ENCODE measurements around the gene CAMK2B.
A peak's percentile ranks its signal among the peaks of the same experiment; 100 is the strongest.

The CAMK2B gene

DNA sequence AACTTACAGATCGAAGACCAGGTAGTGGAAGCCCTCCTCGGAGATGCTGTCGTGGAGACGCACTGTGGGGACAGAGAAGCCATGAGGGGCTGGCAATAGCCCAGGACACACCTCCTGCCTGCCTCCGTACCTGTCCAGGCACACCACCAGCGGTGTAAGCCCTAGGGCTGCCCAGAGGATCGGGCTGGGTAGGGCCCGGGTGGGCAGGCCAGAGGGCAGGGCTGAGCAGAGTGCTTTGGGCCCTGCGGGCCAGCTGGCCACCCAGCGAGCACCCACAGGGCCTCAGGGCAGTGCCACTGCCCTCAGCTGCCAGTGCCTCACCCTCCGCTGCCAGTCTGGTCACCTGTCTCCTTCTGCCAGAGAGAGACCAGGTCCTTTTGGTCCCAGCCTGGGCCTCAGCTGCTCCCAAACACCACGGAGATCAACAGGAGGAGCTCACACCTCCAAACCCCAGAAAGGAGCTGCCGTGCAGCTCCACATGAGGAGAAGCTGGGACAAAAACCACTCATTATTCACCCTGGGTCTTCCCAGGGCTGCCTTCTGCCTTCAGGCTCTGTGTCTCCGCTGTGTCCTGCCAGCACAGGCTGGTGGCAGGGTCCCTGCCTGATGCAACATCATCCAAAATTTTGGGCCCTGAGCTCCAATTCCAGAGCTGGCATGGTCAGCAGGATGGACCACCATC is 66.4 kb downstream of the CAMK2B start:
- no peak overlapping the region for H3K27ac ChIP-seq (ENCODE audit: low read length)
- no peaks in the 10 kb centered on the region for H3K36me3 ChIP-seq (ENCODE audit: insufficient read depth, low read length)
- no peak overlapping the region for H2AFZ ChIP-seq (ENCODE audit: low read depth, low read length)
- H3K4me1 ChIP-seq (ENCODE audit: insufficient read depth, low read length), result no peaks in the 10 kb centered on the region
- no peak overlapping the region for H3K4me2 ChIP-seq (ENCODE audit: insufficient read depth, low read length)
- no peaks in the 10 kb centered on the region for H3K9me3 ChIP-seq (ENCODE audit: insufficient read depth, low read length, severe bottlenecking)
- DNase-seq, result no peak
- TF ChIP-seq, protein P1, sequence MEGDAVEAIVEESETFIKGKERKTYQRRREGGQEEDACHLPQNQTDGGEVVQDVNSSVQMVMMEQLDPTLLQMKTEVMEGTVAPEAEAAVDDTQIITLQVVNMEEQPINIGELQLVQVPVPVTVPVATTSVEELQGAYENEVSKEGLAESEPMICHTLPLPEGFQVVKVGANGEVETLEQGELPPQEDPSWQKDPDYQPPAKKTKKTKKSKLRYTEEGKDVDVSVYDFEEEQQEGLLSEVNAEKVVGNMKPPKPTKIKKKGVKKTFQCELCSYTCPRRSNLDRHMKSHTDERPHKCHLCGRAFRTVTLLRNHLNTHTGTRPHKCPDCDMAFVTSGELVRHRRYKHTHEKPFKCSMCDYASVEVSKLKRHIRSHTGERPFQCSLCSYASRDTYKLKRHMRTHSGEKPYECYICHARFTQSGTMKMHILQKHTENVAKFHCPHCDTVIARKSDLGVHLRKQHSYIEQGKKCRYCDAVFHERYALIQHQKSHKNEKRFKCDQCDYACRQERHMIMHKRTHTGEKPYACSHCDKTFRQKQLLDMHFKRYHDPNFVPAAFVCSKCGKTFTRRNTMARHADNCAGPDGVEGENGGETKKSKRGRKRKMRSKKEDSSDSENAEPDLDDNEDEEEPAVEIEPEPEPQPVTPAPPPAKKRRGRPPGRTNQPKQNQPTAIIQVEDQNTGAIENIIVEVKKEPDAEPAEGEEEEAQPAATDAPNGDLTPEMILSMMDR (IDR thresholded peaks at IDR 0.05; ENCODE audit: borderline replicate concordance, extremely low read depth, low read length, poor library complexity, severe bottlenecking), result no peak
- no peak for TF ChIP-seq EZH2 (IDR thresholded peaks at IDR 0.05; ENCODE audit: borderline replicate concordance, low read depth, low read length, severe bottlenecking)
- H3K79me2 ChIP-seq (ENCODE audit: insufficient read depth, low read length), result no peaks in the 10 kb centered on the region
- peaks cover 4% of the 10 kb centered on the region for H3K27me3 ChIP-seq (ENCODE audit: insufficient read depth, low read length, poor library complexity)
- no peak overlapping the region for H3K4me3 ChIP-seq (ENCODE audit: low read depth in 1 of 2, low read length in 2 of 2)
- ATAC-seq (ENCODE audit: insufficient read depth, low read depth), result no peak
- no peak overlapping the region for H3K9ac ChIP-seq (ENCODE audit: low read depth, low read length)
- no peaks in the 10 kb centered on the region for H4K20me1 ChIP-seq (ENCODE audit: insufficient read depth, low read length)

DNA sequence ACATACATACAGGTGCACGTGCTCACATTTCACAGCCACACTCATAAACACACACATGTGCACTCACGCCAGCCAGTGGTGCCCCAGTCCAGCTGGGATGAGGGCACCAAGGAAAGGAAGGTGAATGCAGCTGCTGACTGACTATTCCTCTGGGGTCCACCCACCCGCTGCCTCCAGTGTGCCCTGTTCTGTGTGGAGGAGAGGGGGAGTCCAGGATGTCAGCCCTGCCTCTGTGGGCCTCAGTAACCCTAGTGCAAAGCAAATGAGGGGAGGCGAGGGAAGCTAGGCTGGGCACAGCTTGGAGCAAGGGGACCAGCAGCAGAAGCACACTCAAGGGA is 67.0 kb downstream of the CAMK2B start:
- no peaks in the 10 kb centered on the region for H3K27me3 ChIP-seq (ENCODE audit: insufficient read depth, low read length, poor library complexity)
- TF ChIP-seq EZH2 (IDR thresholded peaks at IDR 0.05; ENCODE audit: borderline replicate concordance, low read depth, low read length, severe bottlenecking), result no peak
- TF ChIP-seq, protein P1 (IDR thresholded peaks at IDR 0.05; ENCODE audit: borderline replicate concordance, extremely low read depth, low read length, poor library complexity, severe bottlenecking), result no peak
- H4K20me1 ChIP-seq (ENCODE audit: insufficient read depth, low read length), result no peaks in the 10 kb centered on the region
- H3K27ac ChIP-seq (ENCODE audit: low read length), result no peak overlapping the region
- no peak overlapping the region for H2AFZ ChIP-seq (ENCODE audit: low read depth, low read length)
- ATAC-seq (ENCODE audit: insufficient read depth, low read depth) (no peak), DNase-seq (no peak)
- H3K4me1 ChIP-seq (ENCODE audit: insufficient read depth, low read length), result no peaks in the 10 kb centered on the region
- no peak overlapping the region for H3K4me3 ChIP-seq (ENCODE audit: low read depth in 1 of 2, low read length in 2 of 2)
- no peaks in the 10 kb centered on the region for H3K9me3 ChIP-seq (ENCODE audit: insufficient read depth, low read length, severe bottlenecking)
- no peaks in the 10 kb centered on the region for H3K36me3 ChIP-seq (ENCODE audit: insufficient read depth, low read length)
- H3K4me2 ChIP-seq (ENCODE audit: insufficient read depth, low read length), result no peak overlapping the region
- no peaks in the 10 kb centered on the region for H3K79me2 ChIP-seq (ENCODE audit: insufficient read depth, low read length)
- no peak overlapping the region for H3K9ac ChIP-seq (ENCODE audit: low read depth, low read length)

DNA sequence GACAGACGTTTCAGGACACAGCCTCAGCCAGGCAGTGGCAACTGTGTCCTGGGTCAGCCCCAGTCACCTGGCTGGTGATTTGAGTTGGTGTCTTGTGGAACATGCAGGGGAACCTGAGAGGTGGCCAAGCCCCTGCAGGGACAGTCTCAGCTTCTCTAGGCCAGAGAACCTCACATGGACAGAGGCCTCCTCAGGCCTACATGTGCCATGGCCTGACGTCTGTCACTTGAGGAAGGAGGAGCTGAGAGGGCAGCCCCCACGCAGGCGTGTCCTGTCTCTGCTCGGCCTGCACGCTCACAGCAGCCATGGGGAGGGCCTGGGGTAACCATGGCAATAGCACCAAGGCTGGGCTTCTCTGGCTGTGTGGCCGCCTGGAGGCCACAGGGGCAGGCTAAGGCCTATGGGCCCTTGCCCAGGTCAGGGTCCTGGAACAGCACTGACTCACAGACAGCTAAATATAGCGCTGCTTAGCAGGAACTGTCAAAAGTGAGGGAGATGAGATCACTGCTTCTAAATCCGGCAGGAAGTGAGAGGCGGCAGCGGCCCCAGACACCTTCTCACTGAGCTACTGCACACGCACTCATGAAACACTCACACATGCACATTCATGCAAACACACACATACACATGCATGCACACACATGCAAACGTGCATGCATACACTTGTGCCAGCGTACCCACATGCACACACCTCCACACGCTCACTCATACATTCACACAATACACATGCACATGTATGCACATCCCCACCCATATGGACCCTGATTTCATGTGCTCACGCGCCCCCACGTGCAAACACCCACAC is 67.6 kb downstream of the CAMK2B start:
- no peak for TF ChIP-seq EZH2 (IDR thresholded peaks at IDR 0.05; ENCODE audit: borderline replicate concordance, low read depth, low read length, severe bottlenecking)
- TF ChIP-seq, protein P1 (IDR thresholded peaks at IDR 0.05; ENCODE audit: borderline replicate concordance, extremely low read depth, low read length, poor library complexity, severe bottlenecking), result no peak
- no peaks in the 10 kb centered on the region for H3K27me3 ChIP-seq (ENCODE audit: insufficient read depth, low read length, poor library complexity)
- H2AFZ ChIP-seq (ENCODE audit: low read depth, low read length), result no peak overlapping the region
- ATAC-seq (ENCODE audit: insufficient read depth, low read depth) (peak; percentile 70), DNase-seq (peak; percentile 13)
- no peaks in the 10 kb centered on the region for H4K20me1 ChIP-seq (ENCODE audit: insufficient read depth, low read length)
- H3K27ac ChIP-seq (ENCODE audit: low read length), result no peak overlapping the region
- no peaks in the 10 kb centered on the region for H3K36me3 ChIP-seq (ENCODE audit: insufficient read depth, low read length)
- H3K9me3 ChIP-seq (ENCODE audit: insufficient read depth, low read length, severe bottlenecking), result no peaks in the 10 kb centered on the region
- H3K79me2 ChIP-seq (ENCODE audit: insufficient read depth, low read length), result no peaks in the 10 kb centered on the region
- no peaks in the 10 kb centered on the region for H3K4me1 ChIP-seq (ENCODE audit: insufficient read depth, low read length)
- no peak overlapping the region for H3K4me3 ChIP-seq (ENCODE audit: low read depth in 1 of 2, low read length in 2 of 2)
- no peak overlapping the region for H3K9ac ChIP-seq (ENCODE audit: low read depth, low read length)
- H3K4me2 ChIP-seq (ENCODE audit: insufficient read depth, low read length), result no peak overlapping the region
